Panc1 (cell line): ENCODE data around the gene KANK2. TPM values are rescaled to one million over a fixed set of nuclear protein-coding genes. Genes with fewer than 3 reads are reported as not detected.
"Not testable (repeated sequence)": the region's sequence is repeated elsewhere in the genome, so short reads cannot be mapped to it uniquely, and the experiment has no call there.

Source experiments
- ATAC-seq: fragments of 200-7000 bp; cut with Tn5 transposase; 2 replicates; pipeline ENCODE4 v1.9.1; 2020; ENCODE audit warnings: mild to moderate bottlenecking, moderate library complexity
- BruUV-seq: library from RNA; stranded (reverse); fragments of 400-500 nt; replicated peaks from 2 replicates; lab custom pipeline; 2021; lab: Mats Ljungman, UMichigan
- CTCF ChIA-PET: fragments of 300-600 bp; sonication (Branson Sonifier 250); formaldehyde crosslinking; loops from one replicate; lab custom pipeline; 2022; ENCODE audit warnings: antibody characterized with exemption; lab: Charles Lee
- POLR2A ChIA-PET: fragments of 300-600 bp; sonication (Branson Sonifier 250); formaldehyde crosslinking; loops from one replicate; lab custom pipeline; 2022; ENCODE audit warnings: antibody characterized with exemption; lab: Charles Lee
- DNase-seq: peaks from one replicate; pipeline ENCODE4 v3.0.0-alpha.2; 2010; ENCODE audit warnings: low read depth, low spot score
- H3K27ac ChIP-seq: 2 replicates; pipeline ENCODE4 v1.5.1; 2011; ENCODE audit warnings: mild to moderate bottlenecking, low read length, inconsistent platforms
- H3K27me3 ChIP-seq: fragments of 200-500 bp; sonication (Bioruptor generic); 2 replicates; pipeline ENCODE4 v1.6.0; 2014; ENCODE audit warnings: low read length, inconsistent platforms; ENCODE audit not compliant: control insufficient read depth, insufficient read depth
- H3K36me3 ChIP-seq: fragments of 200-500 bp; sonication (Bioruptor generic); 2 replicates; pipeline ENCODE4 v1.5.1; 2014; ENCODE audit warnings: inconsistent platforms, mild to moderate bottlenecking, low read length, moderate library complexity; ENCODE audit not compliant: control insufficient read depth, insufficient read depth
- H3K4me1 ChIP-seq: 2 replicates; pipeline ENCODE4 v1.5.1; 2011; ENCODE audit warnings: inconsistent platforms, mild to moderate bottlenecking, low read length, moderate library complexity; ENCODE audit not compliant: control insufficient read depth, insufficient read depth
- H3K4me3 ChIP-seq, 2 experiments: 2 replicates each; pipeline ENCODE4 v1.5.1; 2011 to 2012; ENCODE audit warnings: low read depth in 2 of 2, low read length in 2 of 2, mild to moderate bottlenecking in 2 of 2, inconsistent platforms in 1 of 2, moderate library complexity in 1 of 2
- H3K9me3 ChIP-seq: fragments of 200-500 bp; sonication (Bioruptor generic); 2 replicates; pipeline ENCODE4 v1.5.1; 2014; ENCODE audit warnings: low read depth, mild to moderate bottlenecking, inconsistent platforms, low read length, moderate library complexity; ENCODE audit not compliant: control insufficient read depth, insufficient read depth
- POLR2AphosphoS5 ChIP-seq: IDR thresholded peaks from 2 replicates; pipeline ENCODE4 v1.6.1; 2012; ENCODE audit warnings: mild to moderate bottlenecking, low read depth, low read length, moderate library complexity
- SIN3A ChIP-seq: IDR thresholded peaks from 2 replicates; pipeline ENCODE4 v1.6.1; 2012; ENCODE audit warnings: low read depth, mild to moderate bottlenecking, low read length, moderate library complexity, borderline replicate concordance; ENCODE audit not compliant: insufficient read depth
- TCF7L2 ChIP-seq: IDR thresholded peaks from 2 replicates; pipeline ENCODE4 v1.6.1; 2011; ENCODE audit warnings: mild to moderate bottlenecking, low read depth, low read length, inconsistent platforms
- in situ Hi-C: cut with HindIII; loops from 2 replicates; pipeline ENCODE4 v1.10.0; 2016; ENCODE audit warnings: low sequenced_read_pairs, low pct_unique_long_range_greater_than_20kb
- intact Hi-C: fragments of 100-400 bp; cut with micrococcal nuclease; formaldehyde crosslinking; loops from one replicate; pipeline ENCODE4 v1.10.0; 2022; ENCODE audit not compliant: unreplicated experiment
- total RNA-seq: library from RNA; stranded (reverse); gene quantifications from one replicate; pipeline ENCODE4 v1.2.1, GENCODE V29; 2021; ENCODE audit not compliant: unreplicated experiment
- TF ChIP-seq, protein P1 (sequence below), 2 experiments: IDR thresholded peaks; 2 replicates each; pipeline ENCODE4 v1.6.1; 2011 to 2012; ENCODE audit warnings: low read depth in 2 of 2, control low read depth in 1 of 2, low read length in 1 of 2, mild to moderate bottlenecking in 1 of 2, moderate library complexity in 1 of 2; ENCODE audit not compliant: insufficient read depth in 1 of 2
- TF ChIP-seq, protein P2 (sequence below): fragments of 450-650 bp; IDR thresholded peaks from 2 replicates; pipeline ENCODE4 v1.5.1; 2017; ENCODE audit warnings: mild to moderate bottlenecking

KANK2 gene
- total RNA-seq, 1 experiment from 2014 or later = 121 TPM

DNA sequence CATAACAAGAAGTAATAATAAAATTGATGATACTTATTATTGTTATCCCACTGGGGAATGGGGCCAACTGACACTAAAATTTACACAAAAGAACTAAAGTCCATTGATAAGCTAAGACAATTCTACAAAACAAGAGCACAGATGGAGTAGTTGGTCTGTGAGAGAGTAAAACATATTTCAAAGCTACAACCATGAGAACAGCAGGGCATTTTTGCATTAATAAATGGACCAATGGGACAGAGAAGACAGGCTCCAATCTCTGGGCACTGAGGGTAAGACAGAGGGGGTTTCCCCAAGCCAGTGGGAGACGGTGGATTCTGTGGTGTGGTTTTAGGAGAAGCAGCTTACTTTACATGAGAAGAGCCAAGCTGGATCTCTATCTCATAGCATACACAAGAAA, 14.4 kb downstream of the KANK2 start:
- H3K27ac ChIP-seq = no peak overlapping the region
- ChIA-PET POLR2A (no interaction called here), CTCF (no interaction called here)
- BruUV-seq = no TSS peak
- ATAC-seq (no peak), DNase-seq (no peak)
- H3K4me1 ChIP-seq = no peaks in the 10 kb centered on the region; the same call in 1 of the 2 replicates
- intact Hi-C loops (no loop called here), in situ Hi-C loops (no loop called here)
- H3K36me3 ChIP-seq = no peaks in the 10 kb centered on the region; the same call in 1 of the 2 replicates
- H3K27me3 ChIP-seq = no peaks in the 10 kb centered on the region
- H3K4me3 ChIP-seq = no peak overlapping the region
- TF ChIP-seq, protein P1, sequence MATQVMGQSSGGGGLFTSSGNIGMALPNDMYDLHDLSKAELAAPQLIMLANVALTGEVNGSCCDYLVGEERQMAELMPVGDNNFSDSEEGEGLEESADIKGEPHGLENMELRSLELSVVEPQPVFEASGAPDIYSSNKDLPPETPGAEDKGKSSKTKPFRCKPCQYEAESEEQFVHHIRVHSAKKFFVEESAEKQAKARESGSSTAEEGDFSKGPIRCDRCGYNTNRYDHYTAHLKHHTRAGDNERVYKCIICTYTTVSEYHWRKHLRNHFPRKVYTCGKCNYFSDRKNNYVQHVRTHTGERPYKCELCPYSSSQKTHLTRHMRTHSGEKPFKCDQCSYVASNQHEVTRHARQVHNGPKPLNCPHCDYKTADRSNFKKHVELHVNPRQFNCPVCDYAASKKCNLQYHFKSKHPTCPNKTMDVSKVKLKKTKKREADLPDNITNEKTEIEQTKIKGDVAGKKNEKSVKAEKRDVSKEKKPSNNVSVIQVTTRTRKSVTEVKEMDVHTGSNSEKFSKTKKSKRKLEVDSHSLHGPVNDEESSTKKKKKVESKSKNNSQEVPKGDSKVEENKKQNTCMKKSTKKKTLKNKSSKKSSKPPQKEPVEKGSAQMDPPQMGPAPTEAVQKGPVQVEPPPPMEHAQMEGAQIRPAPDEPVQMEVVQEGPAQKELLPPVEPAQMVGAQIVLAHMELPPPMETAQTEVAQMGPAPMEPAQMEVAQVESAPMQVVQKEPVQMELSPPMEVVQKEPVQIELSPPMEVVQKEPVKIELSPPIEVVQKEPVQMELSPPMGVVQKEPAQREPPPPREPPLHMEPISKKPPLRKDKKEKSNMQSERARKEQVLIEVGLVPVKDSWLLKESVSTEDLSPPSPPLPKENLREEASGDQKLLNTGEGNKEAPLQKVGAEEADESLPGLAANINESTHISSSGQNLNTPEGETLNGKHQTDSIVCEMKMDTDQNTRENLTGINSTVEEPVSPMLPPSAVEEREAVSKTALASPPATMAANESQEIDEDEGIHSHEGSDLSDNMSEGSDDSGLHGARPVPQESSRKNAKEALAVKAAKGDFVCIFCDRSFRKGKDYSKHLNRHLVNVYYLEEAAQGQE (IDR thresholded peaks at IDR 0.05; ENCODE audit: insufficient read depth in 1 of 2, low read depth in 2 of 2, low read length in 1 of 2) = no peak
- TF ChIP-seq, protein P2, sequence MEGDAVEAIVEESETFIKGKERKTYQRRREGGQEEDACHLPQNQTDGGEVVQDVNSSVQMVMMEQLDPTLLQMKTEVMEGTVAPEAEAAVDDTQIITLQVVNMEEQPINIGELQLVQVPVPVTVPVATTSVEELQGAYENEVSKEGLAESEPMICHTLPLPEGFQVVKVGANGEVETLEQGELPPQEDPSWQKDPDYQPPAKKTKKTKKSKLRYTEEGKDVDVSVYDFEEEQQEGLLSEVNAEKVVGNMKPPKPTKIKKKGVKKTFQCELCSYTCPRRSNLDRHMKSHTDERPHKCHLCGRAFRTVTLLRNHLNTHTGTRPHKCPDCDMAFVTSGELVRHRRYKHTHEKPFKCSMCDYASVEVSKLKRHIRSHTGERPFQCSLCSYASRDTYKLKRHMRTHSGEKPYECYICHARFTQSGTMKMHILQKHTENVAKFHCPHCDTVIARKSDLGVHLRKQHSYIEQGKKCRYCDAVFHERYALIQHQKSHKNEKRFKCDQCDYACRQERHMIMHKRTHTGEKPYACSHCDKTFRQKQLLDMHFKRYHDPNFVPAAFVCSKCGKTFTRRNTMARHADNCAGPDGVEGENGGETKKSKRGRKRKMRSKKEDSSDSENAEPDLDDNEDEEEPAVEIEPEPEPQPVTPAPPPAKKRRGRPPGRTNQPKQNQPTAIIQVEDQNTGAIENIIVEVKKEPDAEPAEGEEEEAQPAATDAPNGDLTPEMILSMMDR = no peak
- TF ChIP-seq POLR2AphosphoS5 = no peak
- TF ChIP-seq TCF7L2 = no peak
- TF ChIP-seq SIN3A = no peak
- H3K9me3 ChIP-seq = no peaks in the 10 kb centered on the region

DNA sequence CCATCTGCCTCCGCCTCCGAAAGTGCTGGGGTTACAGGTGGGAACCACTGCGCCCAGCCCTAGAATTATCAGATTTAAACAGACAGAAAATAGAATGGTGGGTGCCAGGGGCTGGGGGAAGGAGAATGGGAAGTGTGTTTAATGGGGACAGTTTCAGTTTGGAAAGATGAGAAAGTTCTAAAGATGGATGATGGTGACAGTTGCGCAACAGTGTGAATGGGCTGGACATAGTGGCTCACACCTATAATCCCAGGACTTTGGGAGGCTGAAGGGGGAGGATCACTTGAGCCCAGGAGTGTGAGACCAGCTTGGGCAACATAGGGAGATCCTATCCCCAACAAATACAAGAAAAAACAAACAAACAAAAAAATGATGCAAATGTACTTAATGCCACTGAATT, 15.9 kb downstream of the KANK2 start:
- Histone ChIP-seq H3K27me3 (no peaks in the 10 kb centered on the region), H3K27ac (no peak overlapping the region), H3K4me3 (no peak overlapping the region), H3K4me1 (no peaks in the 10 kb centered on the region; the same call in 1 of the 2 replicates), H3K9me3 (no peaks in the 10 kb centered on the region), H3K36me3 (peaks cover 2% of the 10 kb centered on the region; the same call in 1 of the 2 replicates)
- DNase-seq (no peak), ATAC-seq (no peak)
- TF ChIP-seq TCF7L2 (no peak), SIN3A (no peak), POLR2AphosphoS5 (no peak)
- TF ChIP-seq, protein P2 = no peak
- TF ChIP-seq, protein P1 (IDR thresholded peaks at IDR 0.05; ENCODE audit: insufficient read depth in 1 of 2, low read depth in 2 of 2, low read length in 1 of 2) = no peak
- intact Hi-C loops = no loop called here
- in situ Hi-C loops = no loop called here
- POLR2A ChIA-PET = no interaction called here
- CTCF ChIA-PET = no interaction called here
- BruUV-seq = no TSS peak

DNA sequence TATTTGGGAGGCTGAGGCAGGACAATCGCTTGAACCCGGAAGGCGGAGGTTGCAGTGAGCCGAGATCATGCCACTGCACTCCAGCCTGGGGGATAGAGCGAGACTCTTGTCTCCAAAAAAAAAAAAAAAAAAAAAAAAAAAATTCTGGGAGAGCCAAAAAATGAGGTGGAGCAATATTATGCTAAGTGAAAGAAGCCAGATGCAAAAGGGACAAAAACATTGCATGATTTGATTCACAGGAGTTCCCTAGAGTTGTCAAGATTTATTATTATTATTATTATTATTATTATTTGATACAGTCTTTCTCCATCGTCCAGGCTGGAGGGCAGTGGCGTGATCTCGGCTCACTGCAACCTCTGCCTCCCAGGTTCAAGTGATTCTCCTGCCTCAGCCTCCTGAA, 16.4 kb downstream of the KANK2 start:
- intact Hi-C loops, in situ Hi-C loops, H3K4me3 ChIP-seq, H3K27me3 ChIP-seq, H3K9me3 ChIP-seq, BruUV-seq, ATAC-seq, H3K27ac ChIP-seq, DNase-seq, H3K4me1 ChIP-seq, POLR2A ChIA-PET, CTCF ChIA-PET, H3K36me3 ChIP-seq: not testable (repeated sequence)
